Pancreas (tissue), 10 donors: ENCODE data around the gene RASGRP2. TPM values are rescaled to one million over a fixed set of nuclear protein-coding genes. Genes with fewer than 3 reads are reported as not detected.

Experiments used
- ATAC-seq, 4 donors: fragments of 200-7000 bp; cut with Tn5 transposase; one replicate each; pipeline versions ENCODE4 v1.8.0 to v1.9.1; 2020; ENCODE audit warnings: mild to moderate bottlenecking in 4 of 4, moderate library complexity in 4 of 4
- DNase-seq, 6 donors: peaks; one replicate each; pipeline ENCODE4 v3.0.0-alpha.2; 2020
- FAIRE-seq: peaks from 2 replicates; lab custom pipeline; 2012; peaks lifted over from hg19 to GRCh38; lab: Jason Lieb, UNC
- H3K27ac ChIP-seq, 4 donors: fragments of 200-600 bp; sonication (generic); 1 replicate in 3 of 4; 2 replicates in 1 of 4; pipeline versions ENCODE4 v1.5.0 to v1.8.0; 2020
- H3K27me3 ChIP-seq, 4 donors: fragments of 200-600 bp; one replicate each; pipeline ENCODE4 v1.8.0; 2021
- H3K36me3 ChIP-seq, 3 donors: fragments of 200-600 bp; sonication (generic) in 1 of 3; one replicate each; pipeline versions ENCODE4 v1.5.0 to v1.8.0; 2020 to 2021
- H3K4me1 ChIP-seq, 3 donors: fragments of 200-600 bp; one replicate each; pipeline ENCODE4 v1.8.0; 2021
- H3K4me3 ChIP-seq, 4 donors: fragments of 200-600 bp; sonication (generic) in 2 of 4; one replicate each; pipeline versions ENCODE4 v1.5.0 to v1.8.0; 2020 to 2021
- H3K9me3 ChIP-seq, 4 donors: fragments of 200-600 bp; one replicate each; pipeline ENCODE4 v1.8.0; 2021
- CTCF ChIP-seq, 4 donors: fragments of 200-600 bp; sonication (generic) in 3 of 4; IDR thresholded peaks; one replicate each; pipeline versions ENCODE4 v1.5.0 to v1.8.0; 2021; ENCODE audit warnings: antibody characterized with exemption in 4 of 4
- WGBS, 2 donors: extraction: QIAGEN DNeasy Blood & Tissue Kit; methylation state at CpG; one replicate each; pipeline ENCODE4 v1.1.7; 2013; 5-methylcytosine and 5-hydroxymethylcytosine counted together
- intact Hi-C, 3 donors: fragments of 100-400 bp; cut with DNase I; formaldehyde crosslinking; loops; one replicate each; pipeline versions ENCODE4 v1.11.1 to v1.14.2; 2022
- polyA plus RNA-seq, 2 donors: library from polyadenylated mRNA; stranded (reverse); fragments of 200-250 nt; gene quantifications; one replicate each; pipeline ENCODE4 v1.2.3, GENCODE V29; 2013
- total RNA-seq, 6 donors: library from RNA; stranded (reverse); fragmentation: NEBNext Ultra II Directional in 4 of 6; extraction: Animal tissue kit (Norgen Biotek cat#: 25700) in 4 of 6; gene quantifications; one replicate each; pipeline versions ENCODE4 v1.2.1 to v1.2.4, GENCODE V29; 2021 to 2023
- donor health status: healthy with polysubstance abuse.
- donor health status: DM: no; HTN: no; CAD: no; lungs with moderate emphysema.
- donor health status: DM: no; HTN: no; CAD: no.
- donor health status: control.
- donor health status: control.
- donor health status: Bipolar disorder and iron deficiency.
- donor health status: DM: yes; HTN: yes; CAD: no.
- donor health status: DM: no; HTN: no; CAD: no.
- donor health status: DM: no; HTN: no; CAD: no.
- donor health status: DM: yes; HTN: yes; CAD: no.

The RASGRP2 gene
- total and polyA plus RNA-seq, 8 donors = 0.91 to 12.4 (median 2.4) TPM

- Histone ChIP-seq H3K9me3 (no peaks in the 10 kb centered on the region), H3K27me3 (no peaks in the 10 kb centered on the region), H3K4me3 (no peak overlapping the region), H3K4me1 (peaks cover 0 to 25% (median 7%) of the 10 kb centered on the region in 3 donors), H3K27ac (no peak overlapping the region), H3K36me3 (peaks cover 19 to 100% (median 89%) of the 10 kb centered on the region in 3 donors)
- intact Hi-C loops = no loop called here
- no peak for TF ChIP-seq CTCF (IDR thresholded peaks at IDR 0.05)
- DNase-seq = no peak
- WGBS, 2 donors = 92 to 93% methylated on average over 12 of the region's 12 CpGs
- no peak for ATAC-seq
- no peak for FAIRE-seq
Observed at GRCh38 chr11:64770120-64770519, 26.2 kb upstream of the RASGRP2 start.

GRCh38 chr11:64769283-64769682 lies 25.3 kb upstream of the RASGRP2 start:
- Histone ChIP-seq H3K27ac (no peak overlapping the region), H3K27me3 (no peaks in the 10 kb centered on the region), H3K9me3 (no peaks in the 10 kb centered on the region), H3K36me3 (peaks cover 19 to 100% (median 90%) of the 10 kb centered on the region in 3 donors), H3K4me3 (no peak overlapping the region), H3K4me1 (peaks cover 0 to 21% (median 7%) of the 10 kb centered on the region in 3 donors)
- no peak for ATAC-seq
- WGBS, 2 donors = 88 to 90% methylated on average over 6 of the region's 6 CpGs
- FAIRE-seq = no peak
- TF ChIP-seq CTCF (IDR thresholded peaks at IDR 0.05) = no peak
- intact Hi-C loops = no loop called here
- no peak for DNase-seq

GRCh38 chr11:64768300-64768694 lies 24.4 kb upstream of the RASGRP2 start:
- FAIRE-seq (no peak), DNase-seq (no peak), ATAC-seq (no peak)
- 91 to 93% methylated on average over 6 of the region's 6 CpGs for WGBS, 2 donors
- H3K27me3 ChIP-seq = no peaks in the 10 kb centered on the region
- no peaks in the 10 kb centered on the region for H3K9me3 ChIP-seq
- no peak overlapping the region for H3K4me3 ChIP-seq
- intact Hi-C loops = no loop called here
- H3K4me1 ChIP-seq = peaks cover 0 to 18% (median 5%) of the 10 kb centered on the region in 3 donors
- H3K36me3 ChIP-seq = peaks cover 18 to 97% (median 87%) of the 10 kb centered on the region in 3 donors
- no peak for TF ChIP-seq CTCF (IDR thresholded peaks at IDR 0.05)
- no peak overlapping the region for H3K27ac ChIP-seq

- H3K27ac ChIP-seq = no peak overlapping the region
- 52 to 55% methylated on average over 19 of the region's 19 CpGs for WGBS, 2 donors
- H3K27me3 ChIP-seq = no peaks in the 10 kb centered on the region
- no peak overlapping the region for H3K4me3 ChIP-seq
- peak; percentile 66 to 79 (median 72) for TF ChIP-seq CTCF (IDR thresholded peaks at IDR 0.05)
- H3K9me3 ChIP-seq = no peaks in the 10 kb centered on the region
- ATAC-seq (peak in 3 of 4 donors; percentile 36 to 53 (median 43)), FAIRE-seq (no peak), DNase-seq (peak in 5 of 6 donors; percentile 42 to 76 (median 75))
- peaks cover 0 to 12% (median 5%) of the 10 kb centered on the region in 3 donors for H3K4me1 ChIP-seq
- H3K36me3 ChIP-seq = peaks cover 16 to 95% (median 81%) of the 10 kb centered on the region in 3 donors
- intact Hi-C loops = no loop called here
Observed at GRCh38 chr11:64767344-64768299, 23.7 kb upstream of the RASGRP2 start.
